MM.1S (cell line): ENCODE measurements around the gene RBKS.

Experiments used
- DNase-seq: peaks from one replicate; pipeline ENCODE4 v3.0.0-alpha.2; 2015
- H2AFZ ChIP-seq: fragments of 300-600 bp; sonication (generic); 2 replicates; pipeline ENCODE4 v1.6.0; 2016; ENCODE audit warnings: antibody characterized with exemption, low read length
- H3F3A ChIP-seq: fragments of 300-600 bp; sonication (generic); 2 replicates; pipeline ENCODE4 v1.6.1; 2016; ENCODE audit warnings: mild to moderate bottlenecking, antibody characterized with exemption, low read length, moderate library complexity, mixed read lengths; ENCODE audit not compliant: insufficient read depth
- H3K27ac ChIP-seq: fragments of 300-600 bp; sonication (generic); 2 replicates; pipeline ENCODE4 v1.5.1; 2016; ENCODE audit warnings: mild to moderate bottlenecking, low read length
- H3K27me3 ChIP-seq: fragments of 300-600 bp; sonication (generic); replicated peaks from 2 replicates; pipeline ENCODE4 v1.6.0; 2016; ENCODE audit warnings: low read length; ENCODE audit not compliant: insufficient read depth
- H3K36me3 ChIP-seq: fragments of 300-600 bp; sonication (generic); replicated peaks from 2 replicates; pipeline ENCODE4 v1.6.1; 2016; ENCODE audit warnings: mild to moderate bottlenecking, low read length, mixed read lengths; ENCODE audit not compliant: insufficient read depth
- H3K4me1 ChIP-seq: fragments of 300-600 bp; sonication (generic); 2 replicates; pipeline ENCODE4 v1.6.1; 2016; ENCODE audit warnings: low read length, mixed read lengths
- H3K4me2 ChIP-seq: fragments of 300-600 bp; sonication (generic); 2 replicates; pipeline ENCODE4 v1.6.0; 2016; ENCODE audit warnings: low read depth, low read length
- H3K4me3 ChIP-seq: fragments of 300-600 bp; sonication (generic); 2 replicates; pipeline ENCODE4 v1.5.1; 2016; ENCODE audit warnings: low read length, mixed read lengths
- H3K79me2 ChIP-seq: fragments of 300-600 bp; sonication (generic); 2 replicates; pipeline ENCODE4 v1.6.1; 2016; ENCODE audit warnings: mixed run types, low read length, mixed read lengths
- H3K9ac ChIP-seq: fragments of 300-600 bp; sonication (generic); 2 replicates; pipeline ENCODE4 v1.6.1; 2016; ENCODE audit warnings: low read length, mixed read lengths
- H3K9me2 ChIP-seq: fragments of 300-600 bp; sonication (generic); replicated peaks from 2 replicates; pipeline ENCODE4 v1.6.1; 2016; ENCODE audit warnings: mild to moderate bottlenecking, low read length, mixed read lengths; ENCODE audit not compliant: insufficient read depth
- H3K9me3 ChIP-seq: fragments of 300-600 bp; sonication (generic); replicated peaks from 2 replicates; pipeline ENCODE4 v1.6.1; 2016; ENCODE audit warnings: mild to moderate bottlenecking, low read length, mixed read lengths; ENCODE audit not compliant: insufficient read depth
- H4K20me1 ChIP-seq: fragments of 300-600 bp; sonication (generic); 2 replicates; pipeline ENCODE4 v1.6.1; 2016; ENCODE audit warnings: mild to moderate bottlenecking, low read length, moderate library complexity, mixed read lengths; ENCODE audit not compliant: insufficient read depth
- CTCF ChIP-seq: fragments of 300-600 bp; sonication (generic); IDR thresholded peaks from 2 replicates; pipeline ENCODE4 v1.5.1; 2016; ENCODE audit warnings: antibody characterized with exemption, low read length, mixed read lengths
- EZH2 ChIP-seq: fragments of 300-600 bp; sonication (generic); optimal IDR thresholded peaks from 2 replicates; pipeline ENCODE3; 2017; ENCODE audit warnings: low read depth, mild to moderate bottlenecking, antibody characterized with exemption, low read length, mixed read lengths
- EZH2phosphoT487 ChIP-seq: fragments of 300-600 bp; sonication (generic); IDR thresholded peaks from 2 replicates; pipeline ENCODE4 v1.6.1; 2018; ENCODE audit warnings: antibody characterized with exemption, low read length

RBKS gene

DNA sequence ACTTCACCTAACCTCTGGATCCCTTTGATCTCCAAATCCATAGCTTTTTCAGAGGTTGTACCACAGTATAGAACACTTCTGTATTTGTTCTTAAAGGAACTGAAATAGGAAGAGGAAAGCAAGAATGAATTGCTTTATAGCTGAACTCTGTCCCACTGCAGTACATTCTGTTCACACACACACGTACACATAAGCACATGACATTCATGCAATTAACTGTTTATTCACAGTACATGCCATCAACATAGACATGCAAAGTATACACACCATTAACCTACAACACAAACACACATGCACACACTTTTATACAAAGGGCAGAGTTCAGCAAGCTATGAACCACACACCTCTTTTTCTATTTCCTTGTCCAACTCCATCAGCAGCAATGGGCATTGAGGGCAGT lies 75.4 kb downstream of the RBKS start:
- Histone ChIP-seq H3F3A (no peaks in the 10 kb centered on the region), H3K9me3 (no peaks in the 10 kb centered on the region), H3K9me2 (no peaks in the 10 kb centered on the region), H3K79me2 (no peaks in the 10 kb centered on the region), H4K20me1 (no peaks in the 10 kb centered on the region), H2AFZ (no peak overlapping the region), H3K9ac (no peak overlapping the region), H3K27me3 (no peaks in the 10 kb centered on the region), H3K4me3 (no peak overlapping the region), H3K4me1 (no peaks in the 10 kb centered on the region), H3K36me3 (no peaks in the 10 kb centered on the region), H3K4me2 (no peak overlapping the region), H3K27ac (no peak overlapping the region)
- no peak for DNase-seq
- TF ChIP-seq EZH2 (no peak), CTCF (no peak), EZH2phosphoT487 (no peak)

GRCh38 chr2:27811768-27812167 lies 78.4 kb downstream of the RBKS start:
- no peak overlapping the region for H2AFZ ChIP-seq
- no peaks in the 10 kb centered on the region for H3K36me3 ChIP-seq
- no peaks in the 10 kb centered on the region for H4K20me1 ChIP-seq
- H3K9ac ChIP-seq: no peak overlapping the region
- no peaks in the 10 kb centered on the region for H3K9me2 ChIP-seq
- H3F3A ChIP-seq: no peaks in the 10 kb centered on the region
- DNase-seq: no peak
- no peaks in the 10 kb centered on the region for H3K79me2 ChIP-seq
- H3K4me2 ChIP-seq: no peak overlapping the region
- no peak for TF ChIP-seq EZH2
- TF ChIP-seq EZH2phosphoT487: no peak
- no peak for TF ChIP-seq CTCF
- no peak overlapping the region for H3K27ac ChIP-seq
- H3K9me3 ChIP-seq: no peaks in the 10 kb centered on the region
- no peaks in the 10 kb centered on the region for H3K27me3 ChIP-seq
- H3K4me3 ChIP-seq: no peak overlapping the region
- no peaks in the 10 kb centered on the region for H3K4me1 ChIP-seq

DNA sequence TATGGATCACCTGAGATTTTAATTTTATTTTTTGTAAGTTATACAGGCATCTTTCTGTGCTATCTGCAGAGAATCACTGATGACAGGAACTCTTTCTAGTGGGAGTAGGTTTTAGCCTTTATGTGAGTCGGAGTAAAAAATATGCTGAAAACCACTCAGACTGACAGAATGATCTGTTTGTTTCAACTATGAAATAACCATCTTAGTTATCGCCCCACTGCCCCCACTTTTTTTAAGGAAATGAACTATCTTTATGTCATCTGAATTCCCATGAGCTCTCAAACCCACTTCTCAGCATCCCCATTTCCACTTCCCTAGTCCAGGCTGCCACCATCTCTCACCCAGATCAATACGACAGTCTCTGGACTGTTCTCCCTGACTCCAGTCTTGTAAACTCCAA lies 79.7 kb downstream of the RBKS start:
- DNase-seq: no peak
- Histone ChIP-seq H3K27ac (no peak overlapping the region), H3K4me2 (no peak overlapping the region)

More for the DNA sequence above, 79.7 kb downstream of the RBKS start:
- Histone ChIP-seq H3K79me2 (no peaks in the 10 kb centered on the region), H3K36me3 (no peaks in the 10 kb centered on the region), H2AFZ (no peak overlapping the region), H3K9me3 (no peaks in the 10 kb centered on the region), H3K27me3 (no peaks in the 10 kb centered on the region), H3K9me2 (no peaks in the 10 kb centered on the region), H3K4me3 (no peak overlapping the region), H4K20me1 (no peaks in the 10 kb centered on the region), H3K9ac (no peak overlapping the region), H3K4me1 (no peaks in the 10 kb centered on the region), H3F3A (no peaks in the 10 kb centered on the region)
- no peak for TF ChIP-seq EZH2
- no peak for TF ChIP-seq CTCF
- TF ChIP-seq EZH2phosphoT487: no peak
